ENCODE measurements around the gene KLK13.

The KLK13 gene

GRCh38 chr19:51110666-51110971, 45.7 kb upstream of the KLK13 start:
- H3K4me2 ChIP-seq (ENCODE audit: insufficient read depth, low read length) = no peak overlapping the region
- H3K4me1 ChIP-seq (ENCODE audit: insufficient read depth, low read length) = peaks cover 25% of the 10 kb centered on the region
- H3K27ac ChIP-seq (ENCODE audit: low read length) = no peak overlapping the region
- ATAC-seq (ENCODE audit: insufficient read depth, low read depth) (no peak), DNase-seq (no peak)
- H2AFZ ChIP-seq (ENCODE audit: low read depth, low read length) = no peak overlapping the region
- no peak for TF ChIP-seq EZH2 (IDR thresholded peaks at IDR 0.05; ENCODE audit: borderline replicate concordance, low read depth, low read length, severe bottlenecking)
- no peak for TF ChIP-seq CTCF (IDR thresholded peaks at IDR 0.05; ENCODE audit: borderline replicate concordance, extremely low read depth, low read length, poor library complexity, severe bottlenecking)
- peaks cover 6% of the 10 kb centered on the region for H3K36me3 ChIP-seq (ENCODE audit: insufficient read depth, low read length)
- H3K4me3 ChIP-seq (ENCODE audit: low read depth in 1 of 2, low read length in 2 of 2) = no peak overlapping the region
- no peaks in the 10 kb centered on the region for H3K9me3 ChIP-seq (ENCODE audit: insufficient read depth, low read length, severe bottlenecking)
- H4K20me1 ChIP-seq (ENCODE audit: insufficient read depth, low read length) = peaks cover 9% of the 10 kb centered on the region; the same call in 1 of the 2 replicates
- H3K79me2 ChIP-seq (ENCODE audit: insufficient read depth, low read length) = peaks cover 25% of the 10 kb centered on the region
- H3K27me3 ChIP-seq (ENCODE audit: insufficient read depth, low read length, poor library complexity) = peaks cover 10% of the 10 kb centered on the region
- no peak overlapping the region for H3K9ac ChIP-seq (ENCODE audit: low read depth, low read length)

- peak; percentile 21 for ATAC-seq (ENCODE audit: insufficient read depth, low read depth)
- peak overlapping the region; percentile 47 to 80; a peak in 3 of 4 replicates for H3K4me3 ChIP-seq (ENCODE audit: low read depth in 1 of 2, low read length in 2 of 2)
Measured at GRCh38 chr19:51108805-51109146, 43.9 kb upstream of the KLK13 start.

GRCh38 chr19:51108066-51108804, 43.3 kb upstream of the KLK13 start, which contains the start of gene CTU1:
CTU1 (minus strand) TSS chr19:51108409; CDS start chr19:51104569, 3,840 bp downstream.
- peak within 1 kb of the TSS; percentile 83 for H2AFZ ChIP-seq (ENCODE audit: low read depth, low read length)
- peak within 1 kb of the TSS; percentile 47 to 80; a peak in 3 of 4 replicates for H3K4me3 ChIP-seq (ENCODE audit: low read depth in 1 of 2, low read length in 2 of 2)
- H3K9me3 ChIP-seq (ENCODE audit: insufficient read depth, low read length, severe bottlenecking) = no peaks in the 10 kb centered on the region
- peaks cover 5% of the 10 kb centered on the region for H3K27me3 ChIP-seq (ENCODE audit: insufficient read depth, low read length, poor library complexity)
- peaks cover 31% of the 10 kb centered on the region for H3K4me1 ChIP-seq (ENCODE audit: insufficient read depth, low read length)
- DNase-seq = peak; percentile 99
- peak within 1 kb of the TSS; percentile 86 for H3K4me2 ChIP-seq (ENCODE audit: insufficient read depth, low read length)
- peaks cover 26% of the 10 kb centered on the region for H3K36me3 ChIP-seq (ENCODE audit: insufficient read depth, low read length)
- no peak for TF ChIP-seq CTCF (IDR thresholded peaks at IDR 0.05; ENCODE audit: borderline replicate concordance, extremely low read depth, low read length, poor library complexity, severe bottlenecking)
- TF ChIP-seq EZH2 (IDR thresholded peaks at IDR 0.05; ENCODE audit: borderline replicate concordance, low read depth, low read length, severe bottlenecking) = no peak
- ATAC-seq (ENCODE audit: insufficient read depth, low read depth) = peak; percentile 98
- H3K79me2 ChIP-seq (ENCODE audit: insufficient read depth, low read length) = peaks cover 38% of the 10 kb centered on the region
- peak within 1 kb of the TSS; percentile 62 for H3K9ac ChIP-seq (ENCODE audit: low read depth, low read length)
- H4K20me1 ChIP-seq (ENCODE audit: insufficient read depth, low read length) = peaks cover 21% of the 10 kb centered on the region
- peak within 1 kb of the TSS; percentile 63 for H3K27ac ChIP-seq (ENCODE audit: low read length)

More at GRCh38 chr19:51108805-51109146, 43.9 kb upstream of the KLK13 start:
- H3K9me3 ChIP-seq (ENCODE audit: insufficient read depth, low read length, severe bottlenecking) = no peaks in the 10 kb centered on the region
- peak overlapping the region; percentile 15; the same call in 1 of the 2 replicates for H3K27ac ChIP-seq (ENCODE audit: low read length)
- H3K4me1 ChIP-seq (ENCODE audit: insufficient read depth, low read length) = peaks cover 31% of the 10 kb centered on the region
- peaks cover 21% of the 10 kb centered on the region for H4K20me1 ChIP-seq (ENCODE audit: insufficient read depth, low read length)
- no peak for TF ChIP-seq EZH2 (IDR thresholded peaks at IDR 0.05; ENCODE audit: borderline replicate concordance, low read depth, low read length, severe bottlenecking)
- peak overlapping the region; percentile 83 for H2AFZ ChIP-seq (ENCODE audit: low read depth, low read length)
- peaks cover 5% of the 10 kb centered on the region for H3K27me3 ChIP-seq (ENCODE audit: insufficient read depth, low read length, poor library complexity)
- H3K4me2 ChIP-seq (ENCODE audit: insufficient read depth, low read length) = peak overlapping the region; percentile 83
- peaks cover 38% of the 10 kb centered on the region for H3K79me2 ChIP-seq (ENCODE audit: insufficient read depth, low read length)
- H3K9ac ChIP-seq (ENCODE audit: low read depth, low read length) = peak overlapping the region; percentile 42
- peaks cover 21% of the 10 kb centered on the region for H3K36me3 ChIP-seq (ENCODE audit: insufficient read depth, low read length)
- no peak for DNase-seq

GRCh38 chr19:51107406-51108065, 42.6 kb upstream of the KLK13 start:
- TF ChIP-seq EZH2 (IDR thresholded peaks at IDR 0.05; ENCODE audit: borderline replicate concordance, low read depth, low read length, severe bottlenecking) = no peak
- no peak for TF ChIP-seq CTCF (IDR thresholded peaks at IDR 0.05; ENCODE audit: borderline replicate concordance, extremely low read depth, low read length, poor library complexity, severe bottlenecking)
- H3K27me3 ChIP-seq (ENCODE audit: insufficient read depth, low read length, poor library complexity) = peaks cover 3% of the 10 kb centered on the region
- peak; percentile 10; the same call in 2 of the 3 replicates for ATAC-seq (ENCODE audit: insufficient read depth, low read depth)
- DNase-seq = no peak
- H3K4me1 ChIP-seq (ENCODE audit: insufficient read depth, low read length) = peaks cover 31% of the 10 kb centered on the region
- peak overlapping the region; percentile 63 for H3K27ac ChIP-seq (ENCODE audit: low read length)
- peak overlapping the region; percentile 73 for H2AFZ ChIP-seq (ENCODE audit: low read depth, low read length)
- peaks cover 33% of the 10 kb centered on the region for H3K36me3 ChIP-seq (ENCODE audit: insufficient read depth, low read length)
- H3K4me2 ChIP-seq (ENCODE audit: insufficient read depth, low read length) = peak overlapping the region; percentile 86
- H3K9ac ChIP-seq (ENCODE audit: low read depth, low read length) = peak overlapping the region; percentile 62
- H3K4me3 ChIP-seq (ENCODE audit: low read depth in 1 of 2, low read length in 2 of 2) = peak overlapping the region; percentile 47 to 80; a peak in 3 of 4 replicates
- no peaks in the 10 kb centered on the region for H3K9me3 ChIP-seq (ENCODE audit: insufficient read depth, low read length, severe bottlenecking)
- peaks cover 21% of the 10 kb centered on the region for H4K20me1 ChIP-seq (ENCODE audit: insufficient read depth, low read length)
- peaks cover 43% of the 10 kb centered on the region for H3K79me2 ChIP-seq (ENCODE audit: insufficient read depth, low read length)
